ENCODE results near the gene C12orf57.

DNA sequence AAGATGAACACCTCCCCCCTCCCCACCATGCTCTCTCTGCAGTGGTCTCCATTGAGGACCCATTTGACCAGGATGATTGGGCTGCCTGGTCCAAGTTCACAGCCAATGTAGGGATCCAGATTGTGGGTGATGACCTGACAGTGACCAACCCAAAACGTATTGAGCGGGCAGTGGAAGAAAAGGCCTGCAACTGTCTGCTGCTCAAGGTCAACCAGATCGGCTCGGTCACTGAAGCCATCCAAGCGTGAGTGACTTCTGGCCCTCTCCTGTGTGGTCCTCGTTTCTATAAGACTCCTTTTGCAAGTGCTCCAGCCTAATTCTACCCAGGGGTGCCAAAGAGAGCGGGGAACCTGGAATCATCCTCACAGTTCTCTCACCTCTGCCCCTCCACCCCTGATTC lies 22.3 kb upstream of the C12orf57 start:
- no peak for TF ChIP-seq POLR2A (IDR thresholded peaks at IDR 0.05)
- TF ChIP-seq, protein P1, sequence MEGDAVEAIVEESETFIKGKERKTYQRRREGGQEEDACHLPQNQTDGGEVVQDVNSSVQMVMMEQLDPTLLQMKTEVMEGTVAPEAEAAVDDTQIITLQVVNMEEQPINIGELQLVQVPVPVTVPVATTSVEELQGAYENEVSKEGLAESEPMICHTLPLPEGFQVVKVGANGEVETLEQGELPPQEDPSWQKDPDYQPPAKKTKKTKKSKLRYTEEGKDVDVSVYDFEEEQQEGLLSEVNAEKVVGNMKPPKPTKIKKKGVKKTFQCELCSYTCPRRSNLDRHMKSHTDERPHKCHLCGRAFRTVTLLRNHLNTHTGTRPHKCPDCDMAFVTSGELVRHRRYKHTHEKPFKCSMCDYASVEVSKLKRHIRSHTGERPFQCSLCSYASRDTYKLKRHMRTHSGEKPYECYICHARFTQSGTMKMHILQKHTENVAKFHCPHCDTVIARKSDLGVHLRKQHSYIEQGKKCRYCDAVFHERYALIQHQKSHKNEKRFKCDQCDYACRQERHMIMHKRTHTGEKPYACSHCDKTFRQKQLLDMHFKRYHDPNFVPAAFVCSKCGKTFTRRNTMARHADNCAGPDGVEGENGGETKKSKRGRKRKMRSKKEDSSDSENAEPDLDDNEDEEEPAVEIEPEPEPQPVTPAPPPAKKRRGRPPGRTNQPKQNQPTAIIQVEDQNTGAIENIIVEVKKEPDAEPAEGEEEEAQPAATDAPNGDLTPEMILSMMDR (IDR thresholded peaks at IDR 0.05): no peak
